ENCODE data around the gene PDE10A.

PDE10A gene

DNA sequence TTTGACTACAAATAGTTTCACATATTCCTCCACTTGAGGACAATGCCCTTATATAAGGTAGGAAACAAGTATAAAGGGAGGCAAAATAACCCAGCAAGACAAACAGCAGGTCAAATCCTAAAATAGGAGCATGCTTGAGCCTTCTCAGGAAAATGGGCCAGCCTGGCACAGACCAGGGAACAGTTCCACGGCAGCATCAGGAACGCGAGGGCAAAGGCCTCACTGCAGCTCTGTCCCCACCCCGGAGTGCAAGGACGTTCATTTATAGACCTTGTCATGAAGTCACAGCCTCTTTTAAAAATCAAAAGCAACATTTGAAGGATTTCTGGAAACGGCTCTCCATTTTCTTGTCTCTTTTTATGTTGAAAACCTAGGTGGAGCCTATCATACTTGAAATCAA is 17.1 kb downstream of the PDE10A start:
- ATAC-seq = no peak
- TF ChIP-seq, protein P1, sequence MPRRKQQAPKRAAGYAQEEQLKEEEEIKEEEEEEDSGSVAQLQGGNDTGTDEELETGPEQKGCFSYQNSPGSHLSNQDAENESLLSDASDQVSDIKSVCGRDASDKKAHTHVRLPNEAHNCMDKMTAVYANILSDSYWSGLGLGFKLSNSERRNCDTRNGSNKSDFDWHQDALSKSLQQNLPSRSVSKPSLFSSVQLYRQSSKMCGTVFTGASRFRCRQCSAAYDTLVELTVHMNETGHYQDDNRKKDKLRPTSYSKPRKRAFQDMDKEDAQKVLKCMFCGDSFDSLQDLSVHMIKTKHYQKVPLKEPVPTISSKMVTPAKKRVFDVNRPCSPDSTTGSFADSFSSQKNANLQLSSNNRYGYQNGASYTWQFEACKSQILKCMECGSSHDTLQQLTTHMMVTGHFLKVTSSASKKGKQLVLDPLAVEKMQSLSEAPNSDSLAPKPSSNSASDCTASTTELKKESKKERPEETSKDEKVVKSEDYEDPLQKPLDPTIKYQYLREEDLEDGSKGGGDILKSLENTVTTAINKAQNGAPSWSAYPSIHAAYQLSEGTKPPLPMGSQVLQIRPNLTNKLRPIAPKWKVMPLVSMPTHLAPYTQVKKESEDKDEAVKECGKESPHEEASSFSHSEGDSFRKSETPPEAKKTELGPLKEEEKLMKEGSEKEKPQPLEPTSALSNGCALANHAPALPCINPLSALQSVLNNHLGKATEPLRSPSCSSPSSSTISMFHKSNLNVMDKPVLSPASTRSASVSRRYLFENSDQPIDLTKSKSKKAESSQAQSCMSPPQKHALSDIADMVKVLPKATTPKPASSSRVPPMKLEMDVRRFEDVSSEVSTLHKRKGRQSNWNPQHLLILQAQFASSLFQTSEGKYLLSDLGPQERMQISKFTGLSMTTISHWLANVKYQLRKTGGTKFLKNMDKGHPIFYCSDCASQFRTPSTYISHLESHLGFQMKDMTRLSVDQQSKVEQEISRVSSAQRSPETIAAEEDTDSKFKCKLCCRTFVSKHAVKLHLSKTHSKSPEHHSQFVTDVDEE (CRISPR knock-in tag; IDR thresholded peaks at IDR 0.05) = no peak
- no peak for TF ChIP-seq RARB (CRISPR knock-in tag; IDR thresholded peaks at IDR 0.05)
- no peak for TF ChIP-seq GLIS3 (CRISPR knock-in tag; IDR thresholded peaks at IDR 0.05)
- TF ChIP-seq ARNTL (CRISPR knock-in tag; IDR thresholded peaks at IDR 0.05; ENCODE audit: borderline replicate concordance, low read depth) = no peak
- TF ChIP-seq TCF4 (CRISPR knock-in tag; IDR thresholded peaks at IDR 0.05; ENCODE audit: borderline replicate concordance) = no peak
- no peak for TF ChIP-seq ZFP30 (CRISPR knock-in tag; IDR thresholded peaks at IDR 0.05)
- no peak for TF ChIP-seq PATZ1 (CRISPR knock-in tag; IDR thresholded peaks at IDR 0.05; ENCODE audit: borderline replicate concordance)
- TF ChIP-seq ISL1 (CRISPR knock-in tag; IDR thresholded peaks at IDR 0.05) = no peak
- TF ChIP-seq, protein P2, sequence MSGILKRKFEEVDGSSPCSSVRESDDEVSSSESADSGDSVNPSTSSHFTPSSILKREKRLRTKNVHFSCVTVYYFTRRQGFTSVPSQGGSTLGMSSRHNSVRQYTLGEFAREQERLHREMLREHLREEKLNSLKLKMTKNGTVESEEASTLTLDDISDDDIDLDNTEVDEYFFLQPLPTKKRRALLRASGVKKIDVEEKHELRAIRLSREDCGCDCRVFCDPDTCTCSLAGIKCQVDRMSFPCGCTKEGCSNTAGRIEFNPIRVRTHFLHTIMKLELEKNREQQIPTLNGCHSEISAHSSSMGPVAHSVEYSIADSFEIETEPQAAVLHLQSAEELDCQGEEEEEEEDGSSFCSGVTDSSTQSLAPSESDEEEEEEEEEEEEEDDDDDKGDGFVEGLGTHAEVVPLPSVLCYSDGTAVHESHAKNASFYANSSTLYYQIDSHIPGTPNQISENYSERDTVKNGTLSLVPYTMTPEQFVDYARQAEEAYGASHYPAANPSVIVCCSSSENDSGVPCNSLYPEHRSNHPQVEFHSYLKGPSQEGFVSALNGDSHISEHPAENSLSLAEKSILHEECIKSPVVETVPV (CRISPR knock-in tag; IDR thresholded peaks at IDR 0.05) = no peak
- TF ChIP-seq ZNF70 (CRISPR knock-in tag; IDR thresholded peaks at IDR 0.05) = no peak
- TF ChIP-seq, protein P3, sequence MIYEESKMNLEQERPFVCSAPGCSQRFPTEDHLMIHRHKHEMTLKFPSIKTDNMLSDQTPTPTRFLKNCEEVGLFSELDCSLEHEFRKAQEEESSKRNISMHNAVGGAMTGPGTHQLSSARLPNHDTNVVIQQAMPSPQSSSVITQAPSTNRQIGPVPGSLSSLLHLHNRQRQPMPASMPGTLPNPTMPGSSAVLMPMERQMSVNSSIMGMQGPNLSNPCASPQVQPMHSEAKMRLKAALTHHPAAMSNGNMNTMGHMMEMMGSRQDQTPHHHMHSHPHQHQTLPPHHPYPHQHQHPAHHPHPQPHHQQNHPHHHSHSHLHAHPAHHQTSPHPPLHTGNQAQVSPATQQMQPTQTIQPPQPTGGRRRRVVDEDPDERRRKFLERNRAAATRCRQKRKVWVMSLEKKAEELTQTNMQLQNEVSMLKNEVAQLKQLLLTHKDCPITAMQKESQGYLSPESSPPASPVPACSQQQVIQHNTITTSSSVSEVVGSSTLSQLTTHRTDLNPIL (CRISPR knock-in tag; IDR thresholded peaks at IDR 0.05; ENCODE audit: low read depth) = no peak
- no peak for TF ChIP-seq SNAI2 (CRISPR knock-in tag; IDR thresholded peaks at IDR 0.05)
- no peak for TF ChIP-seq ZNF565 (CRISPR knock-in tag; conservative IDR thresholded peaks at IDR 0.05; ENCODE audit: low read depth)
- TF ChIP-seq CSDC2 (CRISPR knock-in tag; IDR thresholded peaks at IDR 0.05) = no peak
- no peak for TF ChIP-seq ZC3H10 (CRISPR knock-in tag; IDR thresholded peaks at IDR 0.05)
- no peak for TF ChIP-seq BACH2 (CRISPR knock-in tag; IDR thresholded peaks at IDR 0.05; ENCODE audit: borderline replicate concordance)
- no peak for TF ChIP-seq POU6F1 (CRISPR knock-in tag; IDR thresholded peaks at IDR 0.05; ENCODE audit: borderline replicate concordance, low read depth)

- TF ChIP-seq ZNF70 (CRISPR knock-in tag; IDR thresholded peaks at IDR 0.05) = no peak
- TF ChIP-seq TOX (CRISPR knock-in tag; IDR thresholded peaks at IDR 0.05; ENCODE audit: borderline replicate concordance) = no peak
- TF ChIP-seq ZFP30 (CRISPR knock-in tag; IDR thresholded peaks at IDR 0.05) = no peak
- TF ChIP-seq, protein P2 (CRISPR knock-in tag; IDR thresholded peaks at IDR 0.05) = no peak
- no peak for TF ChIP-seq TCF4 (CRISPR knock-in tag; IDR thresholded peaks at IDR 0.05; ENCODE audit: borderline replicate concordance)
- TF ChIP-seq ZC3H10 (CRISPR knock-in tag; IDR thresholded peaks at IDR 0.05) = no peak
- no peak for TF ChIP-seq CSDC2 (CRISPR knock-in tag; IDR thresholded peaks at IDR 0.05)
- no peak for TF ChIP-seq ZFP3 (CRISPR knock-in tag; IDR thresholded peaks at IDR 0.05)
- no peak for ATAC-seq
These were observed 18.3 kb downstream of the PDE10A start for GRCh38 chr6:165644586-165645266.

Measured in SK-N-SH treated with all-trans-retinoic acid at 6 μM for 48 hours (cell line).